GM19035 (cell line): ENCODE results near the gene RNASE3.
"Not testable (repeated sequence)": the region's sequence is repeated elsewhere in the genome, so short reads cannot be mapped to it uniquely, and the experiment has no call there.

Experiments used
- ATAC-seq: cut with Tn5 transposase; IDR thresholded peaks from one replicate; pipeline ENCODE4 v1.9.1; 2021; ENCODE audit not compliant: unreplicated experiment

The RNASE3 gene

GRCh38 chr14:20910822-20911221, 19.6 kb downstream of the RNASE3 start:
- not testable (repeated sequence) for ATAC-seq

GRCh38 chr14:20919038-20919756, 28.0 kb downstream of the RNASE3 start:
- not testable (repeated sequence) for ATAC-seq

DNA sequence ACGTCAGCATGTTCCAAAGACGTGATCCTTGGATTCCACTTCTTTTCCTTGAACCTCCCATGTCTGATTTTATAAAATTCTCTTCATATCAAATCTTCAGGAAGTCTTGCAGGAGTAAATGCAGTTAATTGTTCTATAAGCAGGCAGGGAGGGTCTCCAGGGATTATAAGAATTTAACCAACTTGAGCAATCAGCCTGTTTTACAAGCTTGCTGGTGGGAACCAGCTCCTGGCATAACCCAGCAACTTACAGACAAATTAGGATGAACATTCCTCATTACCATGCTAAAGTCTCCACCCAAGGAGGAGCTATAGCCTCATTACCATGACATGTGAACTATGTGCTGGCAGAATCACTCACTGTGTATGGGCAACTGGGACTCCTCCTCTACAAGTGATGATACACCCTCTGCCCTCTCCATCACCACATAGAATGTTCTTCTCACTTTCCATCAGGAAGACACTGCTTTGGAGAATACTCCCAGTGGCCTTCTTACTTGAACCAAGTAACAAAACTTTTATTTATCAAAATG, 32.6 kb downstream of the RNASE3 start:
- ATAC-seq = not testable (repeated sequence)

GRCh38 chr14:20934148-20934762, 43.1 kb downstream of the RNASE3 start:
- ATAC-seq = no peak

DNA sequence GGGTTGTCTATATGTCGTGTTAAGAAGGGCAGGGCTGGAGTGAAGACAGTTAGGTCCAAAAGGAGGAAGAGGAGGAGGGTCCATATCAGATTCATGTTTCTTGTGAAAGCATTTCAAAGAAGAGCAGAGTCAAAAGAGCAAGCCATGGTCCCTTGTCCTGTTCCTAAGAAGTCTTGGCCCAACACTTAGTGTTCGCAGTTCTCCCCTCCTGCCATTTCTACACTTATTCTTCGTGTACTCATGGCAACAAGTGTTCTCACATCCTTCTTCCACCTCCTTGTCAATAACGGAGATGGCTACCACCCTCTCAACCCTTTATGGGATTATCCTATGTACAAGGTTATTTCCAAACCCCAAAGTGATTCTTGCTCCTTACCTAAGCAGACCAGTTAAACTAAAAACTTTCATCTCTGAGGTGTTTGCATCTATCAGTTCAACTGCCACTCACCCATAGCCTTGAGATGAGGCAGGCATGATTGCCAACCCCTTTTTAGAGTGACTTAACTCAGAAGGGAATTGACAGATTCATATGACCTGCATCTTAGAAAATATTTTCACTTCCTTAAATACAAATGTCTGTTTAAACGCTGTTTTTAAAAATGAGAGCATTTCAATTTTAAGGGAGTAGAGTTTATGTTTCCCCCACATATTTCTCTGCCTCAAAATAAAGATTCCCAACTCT, 44.3 kb downstream of the RNASE3 start:
- no peak for ATAC-seq
